Epidermal melanocyte (primary cell): ENCODE results near the gene TEP1.
"Not testable (repeated sequence)": the region's sequence is repeated elsewhere in the genome, so short reads cannot be mapped to it uniquely, and the experiment has no call there.

ENCODE experiments used
- DNase-seq: peaks from one replicate; pipeline ENCODE4 v3.0.0; 2011; ENCODE audit warnings: low spot score; ENCODE audit not compliant: insufficient read length

The TEP1 gene

GRCh38 chr14:20343862-20344220 lies 69.5 kb downstream of the TEP1 start:
- no peak for DNase-seq

- peak; percentile 75 for DNase-seq
Observed at GRCh38 chr14:20343092-20343861, 70.0 kb downstream of the TEP1 start, which contains the start of gene PARP2. TSS of gene PARP2 (plus strand) at chr14:20343635. CDS start at chr14:20343642, 7 bp downstream.

- DNase-seq: no peak
Observed at GRCh38 chr14:20341646-20342045, 71.7 kb downstream of the TEP1 start.

- not testable (repeated sequence) for DNase-seq
Observed at GRCh38 chr14:20341032-20341431, 72.3 kb downstream of the TEP1 start.

- DNase-seq: no peak
Observed at GRCh38 chr14:20334017-20334416, 79.3 kb downstream of the TEP1 start.

GRCh38 chr14:20333494-20333841 lies 79.8 kb downstream of the TEP1 start:
- DNase-seq: no peak

GRCh38 chr14:20332788-20333493 lies 80.4 kb downstream of the TEP1 start, which contains the start of gene CCNB1IP1:
TSS of gene CCNB1IP1 (minus strand) at chr14:20333279. CDS start at chr14:20316523, 16,756 bp downstream.
- DNase-seq: peak; percentile 92

GRCh38 chr14:20332431-20332787 lies 80.9 kb downstream of the TEP1 start:
- DNase-seq: no peak

- no peak for DNase-seq
Observed at GRCh38 chr14:20331053-20331613, 82.2 kb downstream of the TEP1 start.

- no peak for DNase-seq
Observed at GRCh38 chr14:20329355-20329754, 83.9 kb downstream of the TEP1 start.

- DNase-seq: no peak
Observed at GRCh38 chr14:20328705-20329104, 84.6 kb downstream of the TEP1 start.

GRCh38 chr14:20327005-20327869 lies 86.1 kb downstream of the TEP1 start:
- peak; percentile 71 for DNase-seq

GRCh38 chr14:20317720-20318119 lies 95.6 kb downstream of the TEP1 start:
- DNase-seq: no peak
